Activated CD8-positive, alpha-beta T cell treated with anti-CD3 and anti-CD28 coated beads for 36 hours (primary cell): ENCODE measurements around the gene IPMK. TPM values are rescaled to one million over a fixed set of nuclear protein-coding genes. Genes with fewer than 3 reads are reported as not detected.

Source experiments
- ATAC-seq: fragments of 200-7000 bp; cut with Tn5 transposase; one replicate; pipeline ENCODE4 v1.10.0; 2021; ENCODE audit warnings: mild to moderate bottlenecking, moderate library complexity
- CTCF ChIA-PET: fragments of 350-600 bp; sonication (Branson Sonifier 250); formaldehyde crosslinking; loops from one replicate; lab custom pipeline; 2021; ENCODE audit warnings: antibody characterized with exemption; lab: Charles Lee
- POLR2A ChIA-PET: fragments of 350-600 bp; sonication (Branson Sonifier 250); formaldehyde crosslinking; loops from one replicate; lab custom pipeline; 2021; ENCODE audit warnings: antibody characterized with exemption; lab: Charles Lee
- DNase-seq: peaks from one replicate; pipeline ENCODE4 v3.0.0-alpha.2; 2020
- H3K27ac Mint-ChIP-seq: one replicate; pipeline ENCODE4 v1.8.0; 2021; ENCODE audit warnings: mild to moderate bottlenecking, mixed read lengths
- H3K27me3 Mint-ChIP-seq: one replicate; pipeline ENCODE4 v1.8.0; 2021; ENCODE audit warnings: mixed read lengths
- H3K36me3 Mint-ChIP-seq: one replicate; pipeline ENCODE4 v1.8.0; 2021; ENCODE audit warnings: low read depth, mixed read lengths
- H3K4me1 Mint-ChIP-seq: one replicate; pipeline ENCODE4 v1.8.0; 2021; ENCODE audit warnings: low read depth, mixed read lengths
- H3K4me3 Mint-ChIP-seq: one replicate; pipeline ENCODE4 v1.8.0; 2021; ENCODE audit warnings: mild to moderate bottlenecking, moderate library complexity, mixed read lengths
- H3K9me3 Mint-ChIP-seq: one replicate; pipeline ENCODE4 v1.8.0; 2021; ENCODE audit warnings: mixed read lengths
- CTCF ChIP-seq: fragments of 200-600 bp; IDR thresholded peaks from one replicate; pipeline ENCODE4 v1.8.0; 2022; ENCODE audit warnings: antibody characterized with exemption, mild to moderate bottlenecking
- intact Hi-C: fragments of 100-400 bp; cut with micrococcal nuclease; formaldehyde crosslinking; loops from one replicate; pipeline ENCODE4 v1.10.0; 2022
- total RNA-seq, 2 experiments: library from RNA; stranded (reverse); gene quantifications; one replicate each; pipeline ENCODE4 v1.2.3, GENCODE V29; 2021

IPMK gene
- total RNA-seq, 2 experiments from 2014 or later: 9.5 to 10.3 TPM

GRCh38 chr10:58278962-58279307 lies 11.2 kb upstream of the IPMK start:
- no peaks in the 10 kb centered on the region for H3K27me3 Mint-ChIP-seq
- peaks cover 40% of the 10 kb centered on the region for H3K36me3 Mint-ChIP-seq
- ATAC-seq: no peak
- peaks cover 46% of the 10 kb centered on the region for H3K4me1 Mint-ChIP-seq
- CTCF ChIA-PET: interaction anchor here (1.9 kb wide), 1 partner anchor 10 kb away, joined by 6 read pairs; the partner anchor contains the start of gene CISD1
- no peak overlapping the region for H3K4me3 Mint-ChIP-seq
- no peak for DNase-seq
- no peaks in the 10 kb centered on the region for H3K9me3 Mint-ChIP-seq
- no peak for TF ChIP-seq CTCF
- POLR2A ChIA-PET: interaction anchor here (1.1 kb wide), 1 partner anchor 26 kb away, joined by 3 read pairs; no protein-coding TSS in a partner anchor
- intact Hi-C loops: no loop called here
- H3K27ac Mint-ChIP-seq: no peak overlapping the region

- H3K36me3 Mint-ChIP-seq: peaks cover 40% of the 10 kb centered on the region
- no peak for DNase-seq
- peaks cover 45% of the 10 kb centered on the region for H3K4me1 Mint-ChIP-seq
- CTCF ChIA-PET: interaction anchor here (1.2 to 3.1 kb wide), 4 partner anchors 9 to 101 kb away, joined by 6 to 14 read pairs (median 7); partner anchors contain the start of gene CISD1
- no peak for TF ChIP-seq CTCF
- H3K4me3 Mint-ChIP-seq: no peak overlapping the region
- POLR2A ChIA-PET: interaction anchor here (1.1 to 1.6 kb wide), 2 partner anchors 10 to 27 kb away, joined by 3 to 6 read pairs; partner anchors contain the start of gene CISD1
- no peak overlapping the region for H3K27ac Mint-ChIP-seq
- H3K9me3 Mint-ChIP-seq: no peaks in the 10 kb centered on the region
- ATAC-seq: no peak
- no peaks in the 10 kb centered on the region for H3K27me3 Mint-ChIP-seq
- intact Hi-C loops: no loop called here
These were observed 10.7 kb upstream of the IPMK start for GRCh38 chr10:58278274-58278961.

- Mint-ChIP-seq H3K27ac (no peak overlapping the region), H3K9me3 (no peaks in the 10 kb centered on the region), H3K4me3 (no peak overlapping the region), H3K27me3 (no peaks in the 10 kb centered on the region), H3K4me1 (peaks cover 25% of the 10 kb centered on the region), H3K36me3 (peaks cover 27% of the 10 kb centered on the region)
- intact Hi-C loops: no loop called here
- ChIA-PET CTCF (interaction anchor here (1.8 to 3.1 kb wide), 2 partner anchors 14 to 24 kb away, joined by 6 to 8 read pairs; no protein-coding TSS in a partner anchor), POLR2A (no interaction called here)
- DNase-seq (no peak), ATAC-seq (no peak)
- TF ChIP-seq CTCF: no peak
These were observed 8.2 kb upstream of the IPMK start for GRCh38 chr10:58275908-58276307.

- DNase-seq (no peak), ATAC-seq (no peak)
- Mint-ChIP-seq H3K36me3 (peaks cover 24% of the 10 kb centered on the region), H3K27me3 (no peaks in the 10 kb centered on the region), H3K4me3 (no peak overlapping the region), H3K9me3 (no peaks in the 10 kb centered on the region), H3K27ac (no peak overlapping the region), H3K4me1 (peaks cover 25% of the 10 kb centered on the region)
- intact Hi-C loops: no loop called here
- TF ChIP-seq CTCF: no peak
- ChIA-PET POLR2A (interaction anchor here (0.8 kb wide), 1 partner anchor 111 kb away, joined by 3 read pairs; no protein-coding TSS in a partner anchor), CTCF (interaction anchor here (1.8 to 3.1 kb wide), 2 partner anchors 15 to 24 kb away, joined by 6 to 8 read pairs; no protein-coding TSS in a partner anchor)
These were observed 7.6 kb upstream of the IPMK start for GRCh38 chr10:58275261-58275660.
